Measurements from ENCODE around the gene COL25A1.

GRCh38 chr4:109154424-109154823 is 148.0 kb downstream of the COL25A1 start:
- TF ChIP-seq CTCF (IDR thresholded peaks at IDR 0.05) (no peak), POLR2A (IDR thresholded peaks at IDR 0.05) (no peak)
